ENCODE data around the gene MPO.

DNA sequence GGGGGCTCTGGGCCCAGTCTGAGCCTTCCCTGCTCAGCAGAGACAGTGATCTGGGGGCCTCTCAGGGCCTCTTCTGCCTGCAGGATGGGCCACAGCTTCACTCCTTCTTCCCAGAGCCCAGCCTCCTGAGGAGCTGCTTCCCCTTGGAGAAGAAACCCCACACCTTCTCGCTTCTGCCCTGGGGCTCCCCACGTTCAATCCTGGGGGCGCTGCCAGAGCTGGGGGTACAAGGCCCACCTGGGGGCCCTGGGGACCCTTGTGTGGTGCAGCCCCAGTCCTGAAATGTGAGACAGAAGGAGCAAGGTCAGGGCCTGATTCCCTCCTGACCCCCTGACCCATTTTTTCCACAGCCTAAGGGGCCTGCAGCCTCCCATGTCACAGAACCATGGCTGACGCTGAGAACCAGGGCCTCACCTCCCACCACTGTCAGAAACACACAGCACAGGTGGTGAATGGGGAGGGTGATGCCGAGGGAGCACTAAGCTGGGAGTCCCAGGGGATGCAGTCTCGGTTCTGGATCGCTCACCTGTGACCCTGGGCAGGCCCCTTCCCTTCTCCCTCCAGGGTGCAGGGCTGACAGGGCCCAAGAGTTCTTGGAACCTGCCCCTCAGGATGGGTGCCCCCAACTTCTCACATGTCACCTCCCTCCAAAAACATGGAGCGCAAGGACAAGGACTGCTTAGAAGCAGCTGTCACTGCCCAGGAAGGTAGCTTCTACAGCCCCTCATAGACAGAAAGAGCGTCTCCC lies 21.6 kb upstream of the MPO start:
- TF ChIP-seq, protein P1, sequence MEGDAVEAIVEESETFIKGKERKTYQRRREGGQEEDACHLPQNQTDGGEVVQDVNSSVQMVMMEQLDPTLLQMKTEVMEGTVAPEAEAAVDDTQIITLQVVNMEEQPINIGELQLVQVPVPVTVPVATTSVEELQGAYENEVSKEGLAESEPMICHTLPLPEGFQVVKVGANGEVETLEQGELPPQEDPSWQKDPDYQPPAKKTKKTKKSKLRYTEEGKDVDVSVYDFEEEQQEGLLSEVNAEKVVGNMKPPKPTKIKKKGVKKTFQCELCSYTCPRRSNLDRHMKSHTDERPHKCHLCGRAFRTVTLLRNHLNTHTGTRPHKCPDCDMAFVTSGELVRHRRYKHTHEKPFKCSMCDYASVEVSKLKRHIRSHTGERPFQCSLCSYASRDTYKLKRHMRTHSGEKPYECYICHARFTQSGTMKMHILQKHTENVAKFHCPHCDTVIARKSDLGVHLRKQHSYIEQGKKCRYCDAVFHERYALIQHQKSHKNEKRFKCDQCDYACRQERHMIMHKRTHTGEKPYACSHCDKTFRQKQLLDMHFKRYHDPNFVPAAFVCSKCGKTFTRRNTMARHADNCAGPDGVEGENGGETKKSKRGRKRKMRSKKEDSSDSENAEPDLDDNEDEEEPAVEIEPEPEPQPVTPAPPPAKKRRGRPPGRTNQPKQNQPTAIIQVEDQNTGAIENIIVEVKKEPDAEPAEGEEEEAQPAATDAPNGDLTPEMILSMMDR (conservative IDR thresholded peaks at IDR 0.05; ENCODE audit: low read depth, low read length) = no peak
- TF ChIP-seq FOS (IDR thresholded peaks at IDR 0.05; ENCODE audit: low read depth, low read length) = no peak
- TF ChIP-seq MXI1 (IDR thresholded peaks at IDR 0.05; ENCODE audit: borderline replicate concordance, low read depth, low read length) = no peak
- TF ChIP-seq RAD21 (IDR thresholded peaks at IDR 0.05; ENCODE audit: low read length) = no peak
- TF ChIP-seq POLR2A (IDR thresholded peaks at IDR 0.05; ENCODE audit: low read depth, low read length) = no peak
- no peak for TF ChIP-seq CEBPB (IDR thresholded peaks at IDR 0.05; ENCODE audit: low read depth, low read length)
- TF ChIP-seq RCOR1 (IDR thresholded peaks at IDR 0.05; ENCODE audit: insufficient replicate concordance, low read length) = no peak
- no peak for TF ChIP-seq BHLHE40 (IDR thresholded peaks at IDR 0.05; ENCODE audit: low read depth, low read length)
- TF ChIP-seq RFX5 (IDR thresholded peaks at IDR 0.05; ENCODE audit: low read depth, low read length) = no peak
- no peak for TF ChIP-seq MAFK (IDR thresholded peaks at IDR 0.05; ENCODE audit: low read depth, low read length)
- TF ChIP-seq ELK1 (IDR thresholded peaks at IDR 0.05; ENCODE audit: borderline replicate concordance, low read depth, low read length) = no peak
- no peak for TF ChIP-seq MAZ (IDR thresholded peaks at IDR 0.05; ENCODE audit: borderline replicate concordance, low read depth, low read length)
- no peak for TF ChIP-seq SMC3 (IDR thresholded peaks at IDR 0.05; ENCODE audit: low read depth, low read length)
- no peak for TF ChIP-seq NFE2L2 (IDR thresholded peaks at IDR 0.05; ENCODE audit: low read depth, low read length)
